Astrocyte of the cerebellum (primary cell): Measurements from ENCODE around the gene STK36.
"Not testable (repeated sequence)": the region's sequence is repeated elsewhere in the genome, so short reads cannot be mapped to it uniquely, and the experiment has no call there.

ENCODE experiments used
- DNase-seq: peaks from one replicate; pipeline ENCODE4 v3.0.0-alpha.2; 2011; ENCODE audit warnings: low read depth
- H3K4me3 ChIP-seq: 2 replicates; pipeline ENCODE4 v1.5.1; 2011; ENCODE audit warnings: mild to moderate bottlenecking, low read depth, low read length, moderate library complexity
- in situ Hi-C: cut with HindIII; loops from 2 replicates; pipeline ENCODE4 v1.10.0; 2017; ENCODE audit warnings: low sequenced_read_pairs
- TF ChIP-seq, protein P1 (sequence below): IDR thresholded peaks from 2 replicates; pipeline ENCODE4 v1.5.1; 2012; ENCODE audit warnings: low read length, low read depth, moderate library complexity, mild to moderate bottlenecking; ENCODE audit errors: missing control alignments

STK36 gene

GRCh38 chr2:218679119-218679518, 7.2 kb downstream of the STK36 start:
- in situ Hi-C loops: no loop called here

DNA sequence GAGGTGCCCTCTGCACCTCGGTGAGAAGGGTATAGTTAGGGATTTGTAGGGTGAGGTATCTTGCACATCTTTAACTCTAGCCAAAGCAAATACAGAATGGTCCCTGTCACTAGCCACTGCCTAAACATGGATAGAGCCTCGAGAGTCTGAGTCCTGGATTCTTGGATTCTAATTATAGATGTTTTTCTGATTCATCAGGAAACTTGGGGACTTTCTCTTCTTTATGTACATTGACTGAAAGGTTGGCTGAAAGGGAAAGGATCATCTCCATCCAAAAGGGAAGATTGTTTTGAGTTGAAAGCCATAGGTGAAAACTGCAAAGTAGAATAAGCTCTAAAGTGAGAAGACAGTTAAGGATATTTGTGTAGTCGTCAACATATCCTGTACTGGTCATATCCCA, 8.2 kb downstream of the STK36 start:
- no peak overlapping the region for H3K4me3 ChIP-seq
- no peak for DNase-seq
- TF ChIP-seq, protein P1, sequence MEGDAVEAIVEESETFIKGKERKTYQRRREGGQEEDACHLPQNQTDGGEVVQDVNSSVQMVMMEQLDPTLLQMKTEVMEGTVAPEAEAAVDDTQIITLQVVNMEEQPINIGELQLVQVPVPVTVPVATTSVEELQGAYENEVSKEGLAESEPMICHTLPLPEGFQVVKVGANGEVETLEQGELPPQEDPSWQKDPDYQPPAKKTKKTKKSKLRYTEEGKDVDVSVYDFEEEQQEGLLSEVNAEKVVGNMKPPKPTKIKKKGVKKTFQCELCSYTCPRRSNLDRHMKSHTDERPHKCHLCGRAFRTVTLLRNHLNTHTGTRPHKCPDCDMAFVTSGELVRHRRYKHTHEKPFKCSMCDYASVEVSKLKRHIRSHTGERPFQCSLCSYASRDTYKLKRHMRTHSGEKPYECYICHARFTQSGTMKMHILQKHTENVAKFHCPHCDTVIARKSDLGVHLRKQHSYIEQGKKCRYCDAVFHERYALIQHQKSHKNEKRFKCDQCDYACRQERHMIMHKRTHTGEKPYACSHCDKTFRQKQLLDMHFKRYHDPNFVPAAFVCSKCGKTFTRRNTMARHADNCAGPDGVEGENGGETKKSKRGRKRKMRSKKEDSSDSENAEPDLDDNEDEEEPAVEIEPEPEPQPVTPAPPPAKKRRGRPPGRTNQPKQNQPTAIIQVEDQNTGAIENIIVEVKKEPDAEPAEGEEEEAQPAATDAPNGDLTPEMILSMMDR: no peak
- in situ Hi-C loops: no loop called here

More at GRCh38 chr2:218679119-218679518, 7.2 kb downstream of the STK36 start:
- TF ChIP-seq, protein P1: no peak
- DNase-seq: no peak
- H3K4me3 ChIP-seq: no peak overlapping the region

- TF ChIP-seq, protein P1: peak; percentile 94
- in situ Hi-C loops: not testable (repeated sequence)
- peak; percentile 77 for DNase-seq
These were observed 15.6 kb downstream of the STK36 start for GRCh38 chr2:218687400-218688060.

DNA sequence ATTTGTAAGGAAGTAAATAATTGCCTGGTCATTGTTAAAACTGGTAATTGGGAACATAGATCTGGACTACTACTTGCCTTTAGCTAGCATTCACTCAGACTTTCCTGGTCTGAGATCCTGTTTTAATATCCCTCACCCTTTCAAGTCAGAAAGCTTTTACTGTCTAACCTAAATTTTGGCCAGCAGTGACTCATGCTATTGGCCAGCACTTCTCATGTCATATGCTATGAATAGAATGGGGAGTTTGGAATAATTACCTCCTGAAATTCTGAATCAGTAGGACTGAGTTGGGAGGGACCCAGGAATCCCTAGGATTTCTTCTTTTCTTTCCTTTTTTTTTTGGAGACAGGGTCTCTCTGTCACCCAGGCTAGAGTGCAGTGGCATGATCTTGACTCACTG, 19.3 kb downstream of the STK36 start:
- in situ Hi-C loops: no loop called here
- no peak overlapping the region for H3K4me3 ChIP-seq
- TF ChIP-seq, protein P1: no peak
- no peak for DNase-seq

More at GRCh38 chr2:218687400-218688060, 15.6 kb downstream of the STK36 start:
- not testable (repeated sequence) for H3K4me3 ChIP-seq

DNA sequence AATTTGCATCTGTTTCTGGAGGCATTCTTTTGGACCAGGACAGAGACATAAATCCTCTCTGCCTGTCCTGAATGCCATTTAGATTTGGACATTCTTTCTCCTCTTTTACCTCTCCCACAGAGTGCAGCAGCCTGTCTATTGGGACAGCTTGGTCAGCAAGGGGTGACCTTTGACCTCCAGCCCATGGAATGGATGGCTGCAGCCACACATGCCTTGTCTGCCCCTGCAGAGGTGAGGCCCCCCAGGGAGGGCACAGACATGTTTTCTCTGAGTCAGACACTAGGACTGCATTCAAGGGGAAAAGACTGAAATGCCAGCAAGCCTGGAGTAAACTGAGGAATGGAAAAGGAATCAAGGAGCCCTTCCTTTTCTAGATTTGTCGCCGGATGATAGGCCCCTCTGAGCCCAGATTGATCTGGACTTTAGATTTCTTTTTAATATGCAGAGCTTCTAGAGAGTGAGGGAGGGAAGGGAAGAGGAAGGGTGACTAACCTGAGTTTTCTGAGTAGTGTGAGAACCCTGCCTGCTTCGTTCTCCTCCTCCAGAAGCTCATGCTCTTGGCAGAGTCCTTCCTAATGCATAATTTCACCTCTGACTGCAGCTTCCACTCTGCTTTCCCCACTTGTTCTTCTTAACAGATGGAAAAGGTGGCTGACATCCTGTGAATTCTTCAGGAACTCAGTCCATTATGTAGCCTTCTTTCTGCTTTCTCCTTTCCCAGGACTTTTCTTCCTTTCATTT, 22.7 kb downstream of the STK36 start:
- TF ChIP-seq, protein P1: no peak
- no peak for DNase-seq
- no peak overlapping the region for H3K4me3 ChIP-seq
- in situ Hi-C loops: no loop called here

DNA sequence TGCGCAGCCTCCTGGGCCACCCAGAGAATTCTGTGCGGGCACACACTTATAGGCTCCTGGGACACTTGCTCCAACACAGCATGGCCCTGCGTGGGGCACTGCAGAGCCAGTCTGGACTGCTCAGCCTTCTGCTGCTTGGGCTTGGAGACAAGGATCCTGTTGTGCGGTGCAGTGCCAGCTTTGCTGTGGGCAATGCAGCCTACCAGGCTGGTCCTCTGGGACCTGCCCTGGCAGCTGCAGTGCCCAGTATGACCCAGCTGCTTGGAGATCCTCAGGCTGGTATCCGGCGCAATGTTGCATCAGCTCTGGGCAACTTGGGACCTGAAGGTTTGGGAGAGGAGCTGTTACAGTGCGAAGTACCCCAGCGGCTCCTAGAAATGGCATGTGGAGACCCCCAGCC, 27.0 kb downstream of the STK36 start:
- TF ChIP-seq, protein P1: no peak
- no peak for DNase-seq
- no peak overlapping the region for H3K4me3 ChIP-seq
- in situ Hi-C loops: no loop called here
